ENCODE results near the gene CXCL17.
"Not testable (repeated sequence)": the region's sequence is repeated elsewhere in the genome, so short reads cannot be mapped to it uniquely, and the experiment has no call there.

The CXCL17 gene

GRCh38 chr19:42442833-42443232 is at the start of gene CXCL17:
Gene CXCL17 (minus strand): TSS chr19:42442946. CDS start chr19:42442832, 114 bp downstream.
- DNase-seq (ENCODE audit: low read depth), result no peak

GRCh38 chr19:42488783-42489521 is 46.2 kb upstream of the CXCL17 start:
- DNase-seq (ENCODE audit: low read depth), result no peak

- DNase-seq (ENCODE audit: low read depth), result no peak
Observed at GRCh38 chr19:42487798-42488178, 45.0 kb upstream of the CXCL17 start.

- DNase-seq (ENCODE audit: low read depth), result no peak
Observed at GRCh38 chr19:42487032-42487797, 44.5 kb upstream of the CXCL17 start.

GRCh38 chr19:42485036-42485435 is 42.3 kb upstream of the CXCL17 start:
- DNase-seq (ENCODE audit: low read depth), result not testable (repeated sequence)

- no peak for DNase-seq (ENCODE audit: low read depth)
Observed at GRCh38 chr19:42480335-42481095, 37.8 kb upstream of the CXCL17 start.

GRCh38 chr19:42479736-42480135 is 37.0 kb upstream of the CXCL17 start:
- DNase-seq (ENCODE audit: low read depth), result no peak

GRCh38 chr19:42478765-42479311 is 36.1 kb upstream of the CXCL17 start:
- no peak for DNase-seq (ENCODE audit: low read depth)

GRCh38 chr19:42477933-42478332 is 35.2 kb upstream of the CXCL17 start:
- no peak for DNase-seq (ENCODE audit: low read depth)

- DNase-seq (ENCODE audit: low read depth), result no peak
Observed at GRCh38 chr19:42477117-42477516, 34.4 kb upstream of the CXCL17 start.

GRCh38 chr19:42475366-42475765 is 32.6 kb upstream of the CXCL17 start:
- no peak for DNase-seq (ENCODE audit: low read depth)

GRCh38 chr19:42474743-42475142 is 32.0 kb upstream of the CXCL17 start:
- DNase-seq (ENCODE audit: low read depth), result no peak

- DNase-seq (ENCODE audit: low read depth), result no peak
Observed at GRCh38 chr19:42473686-42474085, 30.9 kb upstream of the CXCL17 start.

- DNase-seq (ENCODE audit: low read depth), result no peak
Observed at GRCh38 chr19:42472402-42473147, 29.8 kb upstream of the CXCL17 start.

GRCh38 chr19:42471554-42472249 is 29.0 kb upstream of the CXCL17 start:
- no peak for DNase-seq (ENCODE audit: low read depth)

GRCh38 chr19:42469311-42470235 is 26.8 kb upstream of the CXCL17 start:
- DNase-seq (ENCODE audit: low read depth), result no peak

- DNase-seq (ENCODE audit: low read depth), result no peak
Observed at GRCh38 chr19:42468273-42468796, 25.6 kb upstream of the CXCL17 start.

- no peak for DNase-seq (ENCODE audit: low read depth)
Observed at GRCh38 chr19:42467183-42467760, 24.5 kb upstream of the CXCL17 start.

- no peak for DNase-seq (ENCODE audit: low read depth)
Observed at GRCh38 chr19:42466521-42467182, 23.9 kb upstream of the CXCL17 start.

All from stimulated activated CD8-positive, alpha-beta memory T cell treated with anti-CD3 and anti-CD28 coated beads, Interleukin-7, amount 100 ng/mL, for 24 hours (primary cell).